H1 (cell line): Measurements from ENCODE around the gene SLC28A1. TPM values are rescaled to one million over a fixed set of nuclear protein-coding genes. Genes with fewer than 3 reads are reported as not detected.

Experiments used
- CTCF ChIA-PET: fragments of 300-600 bp; sonication (Branson Sonifier 250); formaldehyde crosslinking; loops from one replicate; lab custom pipeline; 2021; ENCODE audit not compliant: partially characterized antibody; lab: Charles Lee
- POLR2A ChIA-PET: fragments of 300-600 bp; sonication (Branson Sonifier 250); formaldehyde crosslinking; loops from one replicate; lab custom pipeline; 2021; ENCODE audit warnings: inconsistent platforms; ENCODE audit not compliant: partially characterized antibody; lab: Charles Lee
- DNase-seq, 2 experiments: peaks; one replicate each; pipeline versions ENCODE4 v3.0.0 to v3.0.0-alpha.2; 2010 to 2022; ENCODE audit warnings: low spot score in 2 of 2, low read depth in 1 of 2, mixed read lengths in 1 of 2
- FAIRE-seq: peaks from 2 replicates; lab custom pipeline; 2011; peaks lifted over from hg19 to GRCh38; lab: Jason Lieb, UNC
- H2AFZ ChIP-seq: 2 replicates; pipeline ENCODE4 v1.8.1; 2012; ENCODE audit warnings: low read length, inconsistent platforms
- H2AK5ac ChIP-seq: 2 replicates; pipeline ENCODE4 v1.6.1; 2013; ENCODE audit warnings: low read depth, low read length
- H2BK120ac ChIP-seq: replicated peaks from 2 replicates; pipeline ENCODE3; 2013; ENCODE audit warnings: low read depth, low read length, inconsistent platforms
- H2BK12ac ChIP-seq: 2 replicates; pipeline ENCODE4 v1.6.1; 2013; ENCODE audit warnings: low read depth, low read length
- H2BK15ac ChIP-seq: 2 replicates; pipeline ENCODE4 v1.6.1; 2013; ENCODE audit warnings: low read length
- H2BK20ac ChIP-seq: 2 replicates; pipeline ENCODE4 v1.6.1; 2013; ENCODE audit warnings: low read length
- H2BK5ac ChIP-seq: 2 replicates; pipeline ENCODE4 v1.6.1; 2013; ENCODE audit warnings: low read depth, low read length
- H3K14ac ChIP-seq: 2 replicates; pipeline ENCODE4 v1.6.1; 2013; ENCODE audit warnings: inconsistent platforms; ENCODE audit not compliant: insufficient read length
- H3K18ac ChIP-seq: 2 replicates; pipeline ENCODE4 v1.6.1; 2013; ENCODE audit warnings: low read length; ENCODE audit errors: extremely low read depth
- H3K23ac ChIP-seq: 2 replicates; pipeline ENCODE4 v1.6.1; 2013; ENCODE audit warnings: inconsistent platforms; ENCODE audit not compliant: insufficient read length
- H3K23me2 ChIP-seq: 2 replicates; pipeline ENCODE4 v1.6.1; 2013; ENCODE audit warnings: low read depth, low read length
- H3K27ac ChIP-seq: 2 replicates; pipeline ENCODE4 v1.6.1; 2011; ENCODE audit warnings: low read depth, low read length, inconsistent platforms
- H3K27me3 ChIP-seq, 4 experiments: replicated peaks in 1 of 4; 1 replicate in 1 of 4; 2 replicates in 3 of 4; pipeline versions ENCODE4 v1.6.1 to v1.8.1; 2011 to 2013; ENCODE audit warnings: low read length in 3 of 4, mild to moderate bottlenecking in 3 of 4, inconsistent platforms in 2 of 4, mixed read lengths in 2 of 4, moderate library complexity in 1 of 4; ENCODE audit not compliant: control insufficient read depth in 3 of 4, insufficient read depth in 3 of 4; ENCODE audit errors: extremely low read depth in 1 of 4
- H3K36me3 ChIP-seq, 4 experiments: 2 replicates each; pipeline versions ENCODE4 v1.6.1 to v1.8.1; 2011 to 2013; ENCODE audit warnings: mild to moderate bottlenecking in 4 of 4, low read length in 3 of 4, moderate library complexity in 2 of 4, control low read depth in 1 of 4, inconsistent platforms in 1 of 4; ENCODE audit not compliant: insufficient read depth in 4 of 4, control insufficient read depth in 2 of 4
- H3K4ac ChIP-seq: replicated peaks from 2 replicates; pipeline ENCODE3; 2013; ENCODE audit warnings: low read length, low read depth, mixed read lengths, inconsistent platforms; ENCODE audit not compliant: insufficient read length
- H3K4me1 ChIP-seq, 4 experiments: replicated peaks in 1 of 4; 1 replicate in 1 of 4; 2 replicates in 3 of 4; pipeline versions ENCODE4 v1.6.1 to v1.8.1; 2011 to 2013; ENCODE audit warnings: low read length in 3 of 4, inconsistent platforms in 2 of 4, mixed read lengths in 1 of 4; ENCODE audit not compliant: insufficient read depth in 4 of 4, control insufficient read depth in 3 of 4
- H3K4me2 ChIP-seq, 2 experiments: 2 replicates each; pipeline versions ENCODE4 v1.6.1 to v1.8.1; 2011 to 2013; ENCODE audit warnings: low read depth in 2 of 2, low read length in 2 of 2, control low read depth in 1 of 2, inconsistent platforms in 1 of 2, mild to moderate bottlenecking in 1 of 2; ENCODE audit not compliant: insufficient read depth in 1 of 2
- H3K4me3 ChIP-seq, 4 experiments: fragments of 200-600, 300-600 bp in 1 of 4; sonication (generic), shearing (Covaris generic), sonication (Bioruptor Twin) in 1 of 4; 2 replicates each; pipeline versions ENCODE4 v1.5.1 to v1.8.1; 2011 to 2016; ENCODE audit warnings: low read length in 4 of 4, low read depth in 3 of 4, control low read depth in 2 of 4, inconsistent platforms in 2 of 4, mild to moderate bottlenecking in 2 of 4, mixed read lengths in 1 of 4, moderate library complexity in 1 of 4; ENCODE audit not compliant: insufficient read depth in 2 of 4; ENCODE audit errors: extremely low read depth in 1 of 4
- H3K56ac ChIP-seq: replicated peaks from 2 replicates; pipeline ENCODE3; 2013; ENCODE audit warnings: low read depth, mild to moderate bottlenecking, mixed read lengths, low read length, inconsistent platforms; ENCODE audit not compliant: insufficient read length
- H3K79me1 ChIP-seq: 2 replicates; pipeline ENCODE4 v1.6.1; 2013; ENCODE audit warnings: low read depth, low read length, control low read depth
- H3K79me2 ChIP-seq, 2 experiments: 2 replicates each; pipeline versions ENCODE4 v1.6.1 to v1.8.1; 2012 to 2013; ENCODE audit warnings: low read length in 2 of 2, mild to moderate bottlenecking in 2 of 2, inconsistent platforms in 1 of 2; ENCODE audit not compliant: insufficient read depth in 2 of 2, control insufficient read depth in 1 of 2
- H3K9ac ChIP-seq, 4 experiments: replicated peaks in 1 of 4; 1 replicate in 1 of 4; 2 replicates in 3 of 4; pipeline versions ENCODE4 v1.6.1 to v1.8.1; 2011 to 2013; ENCODE audit warnings: low read depth in 3 of 4, low read length in 3 of 4, control low read depth in 2 of 4, mild to moderate bottlenecking in 2 of 4, moderate library complexity in 2 of 4, inconsistent platforms in 1 of 4; ENCODE audit errors: extremely low read depth in 1 of 4
- H3K9me3 ChIP-seq, 2 experiments: 2 replicates each; pipeline versions ENCODE4 v1.6.1 to v1.8.1; 2012 to 2013; ENCODE audit warnings: mild to moderate bottlenecking in 2 of 2, moderate library complexity in 2 of 2, control low read depth in 1 of 2, inconsistent platforms in 1 of 2, low read depth in 1 of 2, low read length in 1 of 2, mixed read lengths in 1 of 2; ENCODE audit not compliant: insufficient read depth in 2 of 2
- H4K20me1 ChIP-seq, 2 experiments: replicated peaks in 1 of 2; 2 replicates each; pipeline versions ENCODE3 to v1.8.1; 2011 to 2013; ENCODE audit warnings: inconsistent platforms in 2 of 2, low read length in 2 of 2, mild to moderate bottlenecking in 1 of 2; ENCODE audit not compliant: insufficient read depth in 2 of 2, control insufficient read depth in 1 of 2
- H4K5ac ChIP-seq: 2 replicates; pipeline ENCODE4 v1.6.1; 2013; ENCODE audit warnings: low read length, low read depth, mixed read lengths, inconsistent platforms; ENCODE audit not compliant: insufficient read length
- H4K8ac ChIP-seq: 2 replicates; pipeline ENCODE4 v1.8.0; 2013; ENCODE audit warnings: mild to moderate bottlenecking, moderate library complexity, low read length, inconsistent platforms; ENCODE audit not compliant: insufficient read depth; ENCODE audit errors: extremely low read depth
- H4K91ac ChIP-seq: replicated peaks from 2 replicates; pipeline ENCODE3; 2013; ENCODE audit warnings: low read length, mixed read lengths, inconsistent platforms; ENCODE audit not compliant: insufficient read length
- BCL11A ChIP-seq, 2 experiments: IDR thresholded peaks; one replicate each; pipeline ENCODE4 v1.6.1; 2011; ENCODE audit warnings: low read depth in 2 of 2, low read length in 2 of 2, mild to moderate bottlenecking in 2 of 2
- EZH2 ChIP-seq: fragments of 200-600 bp; sonication (generic); IDR thresholded peaks from 2 replicates; pipeline ENCODE4 v1.7.1; 2012; ENCODE audit warnings: low read depth, mild to moderate bottlenecking, moderate library complexity, low read length, inconsistent platforms; ENCODE audit not compliant: severe bottlenecking
- GTF2F1 ChIP-seq: IDR thresholded peaks from 2 replicates; pipeline ENCODE4 v1.6.1; 2012; ENCODE audit warnings: low read depth, low read length, improper control_type of control experiment, borderline replicate concordance
- KDM5A ChIP-seq: fragments of 200-600 bp; IDR thresholded peaks from 2 replicates; pipeline ENCODE4 v1.7.1; 2012; ENCODE audit warnings: mild to moderate bottlenecking, low read length, inconsistent platforms, mixed read lengths
- WGBS, 2 experiments: shearing (Covaris generic) in 1 of 2; methylation state at CpG; one replicate each; pipeline versions ENCODE4 v1.1.6 to v1.1.7; 2013 to 2015; ENCODE audit warnings: low lambda C conversion rate in 2 of 2, mixed read lengths in 2 of 2, inconsistent platforms in 1 of 2, low coverage in 1 of 2, missing lambda C conversion rate in 1 of 2; ENCODE audit not compliant: insufficient replicate concordance in 2 of 2, insufficient coverage in 1 of 2, insufficient read length in 1 of 2; ENCODE audit errors: extremely low coverage in 1 of 2, missing lambda C conversion rate in 1 of 2; 5-methylcytosine and 5-hydroxymethylcytosine counted together
- polyA plus RNA-seq, 7 experiments: library from polyadenylated mRNA; depleted of rRNA in 3 of 7; stranded (reverse) in 5 of 7; unstranded in 2 of 7; fragments of >200 nt in 5 of 7; fragments of 200-250 nt in 2 of 7; gene quantifications; 1 replicate in 5 of 7; 2 replicates in 1 of 7; 4 replicates in 1 of 7; pipeline versions ENCODE4 v1.2.1 to v1.2.3, GENCODE V29; 2011 to 2013; ENCODE audit warnings: missing spikeins in 2 of 7, mixed read lengths in 2 of 7
- total RNA-seq: library from RNA; stranded (reverse); fragmentation: NEBNext Ultra II Directional; extraction: Animal tissue kit (Norgen Biotek cat#: 25700); gene quantifications from 2 replicates; pipeline ENCODE4 v1.2.1, GENCODE V29; 2021

The SLC28A1 gene
- total and polyA plus RNA-seq, 2 of the 8 experiments (the other 6 are each of a cell fraction or from before 2014, with no cell fraction given): 0.09 TPM; not detected in 1

GRCh38 chr15:84913360-84913723 lies 28.9 kb downstream of the SLC28A1 start:
- no peaks in the 10 kb centered on the region for H3K79me2 ChIP-seq
- H3K9ac ChIP-seq: no peak overlapping the region
- H3K18ac ChIP-seq: no peak overlapping the region
- H2AFZ ChIP-seq: no peak overlapping the region
- no peaks in the 10 kb centered on the region for H3K79me1 ChIP-seq
- DNase-seq: no peak
- FAIRE-seq: no peak
- no peak overlapping the region for H2AK5ac ChIP-seq
- H3K56ac ChIP-seq: no peak overlapping the region
- no peak overlapping the region for H4K91ac ChIP-seq
- H3K23ac ChIP-seq: no peak overlapping the region
- no peak overlapping the region for H2BK12ac ChIP-seq
- H3K36me3 ChIP-seq: no peaks in the 10 kb centered on the region
- no peak overlapping the region for H3K4ac ChIP-seq
- TF ChIP-seq KDM5A (no peak), GTF2F1 (no peak), BCL11A (IDR thresholded peaks at IDR 0.05; ENCODE audit: low read depth in 2 of 2, low read length in 2 of 2) (no peak), EZH2 (no peak)
- TF ChIP-seq, all 59 proteins: peak for 0
- no peaks in the 10 kb centered on the region for H3K9me3 ChIP-seq
- no peak overlapping the region for H3K4me2 ChIP-seq
- no peak overlapping the region for H4K5ac ChIP-seq
- no peaks in the 10 kb centered on the region for H3K23me2 ChIP-seq
- 82% methylated on average over 2 of the region's 2 CpGs; no CpG with 5 or more reads in 1 of the 2 experiments for WGBS, 2 experiments
- no peaks in the 10 kb centered on the region; a peak in 2 of 7 replicates for H3K4me1 ChIP-seq
- H3K27me3 ChIP-seq: no peaks in the 10 kb centered on the region
- no peak overlapping the region for H2BK15ac ChIP-seq
- no peak overlapping the region for H3K14ac ChIP-seq
- no peaks in the 10 kb centered on the region for H4K20me1 ChIP-seq
- no peak overlapping the region for H2BK120ac ChIP-seq
- no peak overlapping the region for H2BK5ac ChIP-seq
- H4K8ac ChIP-seq: no peak overlapping the region
- H3K27ac ChIP-seq: no peak overlapping the region
- H2BK20ac ChIP-seq: no peak overlapping the region
- no peak overlapping the region for H3K4me3 ChIP-seq
- ChIA-PET CTCF (interaction anchor here (0.5 to 2.7 kb wide), 6 partner anchors 12 to 1513 kb away, joined by 3 to 15 read pairs (median 3); no protein-coding TSS in a partner anchor), POLR2A (no interaction called here)
